Mucosa of rectum (tissue), 2 donors: Measurements from ENCODE around the gene SCD.

ENCODE experiments used
- H3K27ac ChIP-seq, 2 donors: one replicate each; pipeline ENCODE4 v1.7.0; 2013; ENCODE audit warnings: inconsistent platforms in 2 of 2, low read depth in 2 of 2, low read length in 2 of 2
- H3K27me3 ChIP-seq, 2 donors: one replicate each; pipeline ENCODE4 v1.7.0; 2013; ENCODE audit warnings: low read length in 2 of 2; ENCODE audit not compliant: control insufficient read depth in 2 of 2, insufficient read depth in 2 of 2
- H3K36me3 ChIP-seq, 2 donors: one replicate each; pipeline ENCODE4 v1.7.0; 2013; ENCODE audit warnings: low read length in 2 of 2; ENCODE audit not compliant: control insufficient read depth in 2 of 2, insufficient read depth in 2 of 2
- H3K4me1 ChIP-seq, 2 donors: one replicate each; pipeline ENCODE4 v1.7.0; 2013; ENCODE audit warnings: low read length in 2 of 2, mild to moderate bottlenecking in 1 of 2; ENCODE audit not compliant: control insufficient read depth in 2 of 2, insufficient read depth in 2 of 2
- H3K4me3 ChIP-seq, 2 donors: one replicate each; pipeline ENCODE4 v1.7.0; 2013; ENCODE audit warnings: low read length in 2 of 2
- H3K9ac ChIP-seq, 2 donors: one replicate each; pipeline ENCODE4 v1.7.0; 2013; ENCODE audit warnings: low read length in 2 of 2, low read depth in 1 of 2, mild to moderate bottlenecking in 1 of 2
- H3K9me3 ChIP-seq, 2 donors: one replicate each; pipeline ENCODE4 v1.7.0; 2013; ENCODE audit warnings: low read length in 2 of 2; ENCODE audit not compliant: control insufficient read depth in 2 of 2
- donor health status: healthy.
- donor health status: Normal muscosa, but diverticular disease.

Gene SCD

GRCh38 chr10:100348389-100348927 lies 1.4 kb downstream of the SCD start:
- peak overlapping the region; percentile 74 to 76 for H3K4me3 ChIP-seq
- H3K27ac ChIP-seq: no peak overlapping the region
- no peaks in the 10 kb centered on the region for H3K27me3 ChIP-seq
- H3K9me3 ChIP-seq: no peaks in the 10 kb centered on the region
- peaks cover 13 to 15% of the 10 kb centered on the region in 2 donors for H3K4me1 ChIP-seq
- H3K36me3 ChIP-seq: peaks cover 0 to 2% of the 10 kb centered on the region in 2 donors
- H3K9ac ChIP-seq: no peak overlapping the region

GRCh38 chr10:100349087-100349486 lies 2.1 kb downstream of the SCD start:
- Histone ChIP-seq H3K27ac (no peak overlapping the region), H3K4me1 (peaks cover 13 to 15% of the 10 kb centered on the region in 2 donors), H3K36me3 (peaks cover 0 to 7% of the 10 kb centered on the region in 2 donors), H3K9ac (no peak overlapping the region), H3K9me3 (no peaks in the 10 kb centered on the region), H3K4me3 (no peak overlapping the region), H3K27me3 (no peaks in the 10 kb centered on the region)

GRCh38 chr10:100349672-100350071 lies 2.6 kb downstream of the SCD start:
- no peak overlapping the region for H3K9ac ChIP-seq
- no peak overlapping the region for H3K27ac ChIP-seq
- H3K9me3 ChIP-seq: no peaks in the 10 kb centered on the region
- no peak overlapping the region for H3K4me3 ChIP-seq
- H3K27me3 ChIP-seq: no peaks in the 10 kb centered on the region
- peaks cover 13 to 15% of the 10 kb centered on the region in 2 donors for H3K4me1 ChIP-seq
- peaks cover 0 to 7% of the 10 kb centered on the region in 2 donors for H3K36me3 ChIP-seq

GRCh38 chr10:100350914-100351485 lies 4.0 kb downstream of the SCD start:
- H3K9me3 ChIP-seq: no peaks in the 10 kb centered on the region
- H3K9ac ChIP-seq: no peak overlapping the region
- no peak overlapping the region for H3K4me3 ChIP-seq
- no peak overlapping the region for H3K27ac ChIP-seq
- no peaks in the 10 kb centered on the region for H3K27me3 ChIP-seq
- H3K36me3 ChIP-seq: peaks cover 0 to 12% of the 10 kb centered on the region in 2 donors
- peaks cover 13 to 15% of the 10 kb centered on the region in 2 donors for H3K4me1 ChIP-seq

- H3K4me1 ChIP-seq: peaks cover 0 to 4% of the 10 kb centered on the region in 2 donors
- H3K4me3 ChIP-seq: no peak overlapping the region
- H3K9me3 ChIP-seq: no peaks in the 10 kb centered on the region
- H3K27ac ChIP-seq: no peak overlapping the region
- H3K9ac ChIP-seq: no peak overlapping the region
- peaks cover 9 to 12% of the 10 kb centered on the region in 2 donors for H3K36me3 ChIP-seq
- H3K27me3 ChIP-seq: no peaks in the 10 kb centered on the region
Observed at GRCh38 chr10:100353770-100354485, 6.9 kb downstream of the SCD start.

- Histone ChIP-seq H3K9ac (no peak overlapping the region), H3K4me1 (no peaks in the 10 kb centered on the region), H3K4me3 (no peak overlapping the region), H3K27ac (no peak overlapping the region), H3K9me3 (no peaks in the 10 kb centered on the region), H3K36me3 (peaks cover 9 to 10% of the 10 kb centered on the region in 2 donors), H3K27me3 (no peaks in the 10 kb centered on the region)
Observed at GRCh38 chr10:100355086-100355485, 8.1 kb downstream of the SCD start.

- H3K9me3 ChIP-seq: no peaks in the 10 kb centered on the region
- peaks cover 9 to 10% of the 10 kb centered on the region in 2 donors for H3K36me3 ChIP-seq
- H3K9ac ChIP-seq: no peak overlapping the region
- H3K27ac ChIP-seq: no peak overlapping the region
- H3K27me3 ChIP-seq: no peaks in the 10 kb centered on the region
- H3K4me1 ChIP-seq: no peaks in the 10 kb centered on the region
- no peak overlapping the region for H3K4me3 ChIP-seq
Observed at GRCh38 chr10:100356067-100357017, 9.3 kb downstream of the SCD start.

- Histone ChIP-seq H3K4me3 (no peak overlapping the region), H3K27me3 (no peaks in the 10 kb centered on the region), H3K27ac (no peak overlapping the region), H3K4me1 (no peaks in the 10 kb centered on the region), H3K9me3 (no peaks in the 10 kb centered on the region), H3K36me3 (peaks cover 9 to 10% of the 10 kb centered on the region in 2 donors), H3K9ac (no peak overlapping the region)
Observed at GRCh38 chr10:100357059-100357858, 10.2 kb downstream of the SCD start.

GRCh38 chr10:100359030-100359432 lies 12.0 kb downstream of the SCD start:
- Histone ChIP-seq H3K9ac (no peak overlapping the region), H3K4me1 (peaks cover under 1 to 11% of the 10 kb centered on the region in 2 donors), H3K36me3 (peaks cover 5 to 9% of the 10 kb centered on the region in 2 donors), H3K27ac (no peak overlapping the region), H3K9me3 (no peaks in the 10 kb centered on the region), H3K27me3 (no peaks in the 10 kb centered on the region), H3K4me3 (no peak overlapping the region)
